Stomach (tissue), 9 donors: ENCODE results near the gene HVCN1. TPM values are rescaled to one million over a fixed set of nuclear protein-coding genes. Genes with fewer than 3 reads are reported as not detected.

Experiments used
- DNase-seq, 2 donors: peaks; one replicate each; pipeline versions ENCODE4 v3.0.0 to v3.0.0-alpha.2; 2013 to 2019
- H3K27ac ChIP-seq, 5 donors: fragments of 200-600 bp in 4 of 5; sonication (generic) in 4 of 5; one replicate each; pipeline ENCODE4 v1.5.1; 2013 to 2019; ENCODE audit warnings: mild to moderate bottlenecking in 1 of 5, moderate library complexity in 1 of 5
- H3K27me3 ChIP-seq, 3 donors: fragments of 200-600 bp; sonication (generic); one replicate each; pipeline ENCODE4 v1.5.1; 2017 to 2019; ENCODE audit warnings: mixed run types in 1 of 3
- H3K36me3 ChIP-seq, 4 donors: fragments of 200-600 bp; sonication (generic); 1 replicate in 3 of 4; 2 replicates in 1 of 4; pipeline ENCODE4 v1.5.1; 2016 to 2019
- H3K4me1 ChIP-seq, 4 donors: fragments of 200-600 bp; sonication (generic); one replicate each; pipeline ENCODE4 v1.5.1; 2016 to 2019
- H3K4me3 ChIP-seq, 4 donors: fragments of 200-600 bp; sonication (generic) in 3 of 4; one replicate each; pipeline ENCODE4 v1.5.1; 2016 to 2019; ENCODE audit warnings: mild to moderate bottlenecking in 1 of 4
- H3K9me3 ChIP-seq, 4 donors: fragments of 200-600 bp; sonication (generic); one replicate each; pipeline ENCODE4 v1.5.1; 2016 to 2019
- EP300 ChIP-seq: sonication (generic); formaldehyde crosslinking; IDR thresholded peaks from one replicate; pipeline ENCODE4 v1.6.1; 2017; ENCODE audit warnings: antibody characterized with exemption
- POLR2A ChIP-seq, 4 donors: fragments of 450-650 bp; IDR thresholded peaks; one replicate each; pipeline ENCODE4 v1.6.1; 2016; ENCODE audit warnings: antibody characterized with exemption in 4 of 4, control low read depth in 2 of 4, mild to moderate bottlenecking in 1 of 4, moderate library complexity in 1 of 4
- POLR2AphosphoS5 ChIP-seq, 3 donors: sonication (generic); formaldehyde crosslinking; IDR thresholded peaks; one replicate each; pipeline ENCODE4 v1.6.1; 2016; ENCODE audit warnings: antibody characterized with exemption in 3 of 3
- WGBS, 5 donors: extraction: QIAGEN DNeasy Blood & Tissue Kit in 3 of 5; methylation state at CpG; one replicate each; pipeline versions ENCODE4 v1.1.5 to v1.1.7; 2013 to 2018; 5-methylcytosine and 5-hydroxymethylcytosine counted together
- intact Hi-C: fragments of 100-400 bp; cut with DNase I; formaldehyde crosslinking; loops from one replicate; pipeline ENCODE4 v1.15.1; 2023; ENCODE audit warnings: low total_unique reads
- polyA plus RNA-seq, 3 donors: library from polyadenylated mRNA; stranded (reverse); fragments of 200-250 nt; gene quantifications; one replicate each; pipeline ENCODE4 v1.2.3, GENCODE V29; 2013
- total RNA-seq, 5 donors: library from RNA; depleted of rRNA; stranded (reverse); fragments of >200 nt; gene quantifications; one replicate each; pipeline versions ENCODE4 v1.1.0 to v1.2.3, GENCODE V29; 2014 to 2016
- TF ChIP-seq, protein P1 (sequence below), 7 experiments: fragments of 450-650 bp in 4 of 7; fragments of 200-600 bp in 3 of 7; sonication (generic) in 3 of 7; IDR thresholded peaks; one replicate each; pipeline ENCODE4 v1.5.1; 2016 to 2019; ENCODE audit warnings: antibody characterized with exemption in 7 of 7, control low read depth in 2 of 7, mild to moderate bottlenecking in 1 of 7
- donor health status: healthy with polysubstance abuse.
- donor health status: Bipolar disorder and iron deficiency.
- donor health status: healthy.

The HVCN1 gene
- total and polyA plus RNA-seq, 8 donors: 1.3 to 7.0 (median 4.8) TPM; not detected in 2

DNA sequence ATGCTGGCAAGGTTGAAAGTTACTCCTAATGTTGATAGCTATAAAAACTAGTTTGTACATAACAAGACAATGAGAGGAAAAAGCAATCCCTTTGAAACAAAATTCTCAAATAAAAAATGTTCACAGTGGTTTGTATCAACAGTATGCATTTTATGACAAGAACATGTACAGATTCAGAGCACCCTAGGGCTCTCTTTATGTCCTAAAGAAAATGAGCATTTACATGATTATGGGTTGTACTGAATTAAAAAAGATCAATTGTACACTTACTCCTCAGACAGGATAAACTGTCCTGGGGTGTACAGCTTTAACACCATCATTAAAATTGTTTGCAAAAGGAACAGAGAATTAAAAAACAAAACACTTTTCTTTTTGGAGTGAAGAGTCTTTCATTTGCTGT is 31.6 kb upstream of the HVCN1 start:
- intact Hi-C loops: no loop called here
- peaks cover 53 to 95% (median 92%) of the 10 kb centered on the region in 4 donors for H3K36me3 ChIP-seq
- no peak for TF ChIP-seq POLR2A (IDR thresholded peaks at IDR 0.05)
- TF ChIP-seq EP300: no peak
- TF ChIP-seq, protein P1, sequence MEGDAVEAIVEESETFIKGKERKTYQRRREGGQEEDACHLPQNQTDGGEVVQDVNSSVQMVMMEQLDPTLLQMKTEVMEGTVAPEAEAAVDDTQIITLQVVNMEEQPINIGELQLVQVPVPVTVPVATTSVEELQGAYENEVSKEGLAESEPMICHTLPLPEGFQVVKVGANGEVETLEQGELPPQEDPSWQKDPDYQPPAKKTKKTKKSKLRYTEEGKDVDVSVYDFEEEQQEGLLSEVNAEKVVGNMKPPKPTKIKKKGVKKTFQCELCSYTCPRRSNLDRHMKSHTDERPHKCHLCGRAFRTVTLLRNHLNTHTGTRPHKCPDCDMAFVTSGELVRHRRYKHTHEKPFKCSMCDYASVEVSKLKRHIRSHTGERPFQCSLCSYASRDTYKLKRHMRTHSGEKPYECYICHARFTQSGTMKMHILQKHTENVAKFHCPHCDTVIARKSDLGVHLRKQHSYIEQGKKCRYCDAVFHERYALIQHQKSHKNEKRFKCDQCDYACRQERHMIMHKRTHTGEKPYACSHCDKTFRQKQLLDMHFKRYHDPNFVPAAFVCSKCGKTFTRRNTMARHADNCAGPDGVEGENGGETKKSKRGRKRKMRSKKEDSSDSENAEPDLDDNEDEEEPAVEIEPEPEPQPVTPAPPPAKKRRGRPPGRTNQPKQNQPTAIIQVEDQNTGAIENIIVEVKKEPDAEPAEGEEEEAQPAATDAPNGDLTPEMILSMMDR (IDR thresholded peaks at IDR 0.05): no peak
- no peak for TF ChIP-seq POLR2AphosphoS5 (IDR thresholded peaks at IDR 0.05)
- no peaks in the 10 kb centered on the region for H3K9me3 ChIP-seq
- no peaks in the 10 kb centered on the region for H3K27me3 ChIP-seq
- H3K4me3 ChIP-seq: no peak overlapping the region
- H3K4me1 ChIP-seq: no peaks in the 10 kb centered on the region
- no peak overlapping the region for H3K27ac ChIP-seq
- DNase-seq: no peak

DNA sequence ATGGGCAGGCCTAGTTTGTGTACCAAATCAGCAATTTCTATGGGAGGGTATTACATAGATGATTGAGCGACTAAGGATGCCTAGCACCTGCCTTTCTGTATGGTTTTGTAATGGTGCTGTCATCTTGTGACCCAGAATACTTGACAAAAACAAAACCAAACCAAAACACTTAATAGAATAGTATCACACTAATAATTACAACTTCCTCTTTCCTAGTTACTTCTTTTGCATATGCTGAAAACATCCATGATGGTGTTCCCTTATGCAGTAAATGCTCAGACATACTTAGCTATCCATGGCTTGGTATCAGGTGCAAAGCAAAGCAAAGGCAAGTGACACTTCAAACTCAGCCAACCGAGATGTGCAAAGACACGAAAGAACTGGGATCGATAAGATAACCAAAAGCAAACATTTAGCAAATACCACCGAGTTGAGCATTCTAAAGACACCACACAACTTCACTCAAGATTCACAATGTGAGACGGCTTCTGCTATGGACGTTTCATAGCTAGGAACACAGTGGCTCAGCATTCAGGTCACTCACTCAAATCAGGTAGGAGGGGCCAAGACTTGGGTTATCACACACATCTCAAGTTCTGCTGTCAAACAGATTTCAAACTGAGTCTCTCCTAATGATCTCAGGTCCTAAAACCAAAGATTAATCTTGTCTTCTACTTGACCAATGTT is 29.4 kb upstream of the HVCN1 start:
- Histone ChIP-seq H3K27ac (no peak overlapping the region), H3K4me1 (no peaks in the 10 kb centered on the region), H3K36me3 (peaks cover 37 to 74% (median 70%) of the 10 kb centered on the region in 4 donors), H3K4me3 (no peak overlapping the region), H3K27me3 (no peaks in the 10 kb centered on the region), H3K9me3 (no peaks in the 10 kb centered on the region)
- intact Hi-C loops: no loop called here
- no peak for TF ChIP-seq POLR2AphosphoS5 (IDR thresholded peaks at IDR 0.05)
- TF ChIP-seq POLR2A (IDR thresholded peaks at IDR 0.05): no peak
- TF ChIP-seq, protein P1 (IDR thresholded peaks at IDR 0.05): no peak
- no peak for TF ChIP-seq EP300
- DNase-seq: no peak
- WGBS, 5 donors: 69 to 91% (median 76%) methylated on average over 7 of the region's 7 CpGs

- Histone ChIP-seq H3K4me3 (no peak overlapping the region), H3K27ac (no peak overlapping the region), H3K9me3 (no peaks in the 10 kb centered on the region), H3K27me3 (no peaks in the 10 kb centered on the region), H3K4me1 (no peaks in the 10 kb centered on the region), H3K36me3 (peaks cover 28 to 61% (median 57%) of the 10 kb centered on the region in 4 donors)
- no peak for DNase-seq
- no peak for TF ChIP-seq POLR2AphosphoS5 (IDR thresholded peaks at IDR 0.05)
- TF ChIP-seq POLR2A (IDR thresholded peaks at IDR 0.05): no peak
- TF ChIP-seq, protein P1 (IDR thresholded peaks at IDR 0.05): no peak
- TF ChIP-seq EP300: no peak
- intact Hi-C loops: no loop called here
- 91 to 100% (median 97%) methylated on average over 3 of the region's 3 CpGs for WGBS, 5 donors
Measured at GRCh38 chr12:110717037-110717436, 28.1 kb upstream of the HVCN1 start.

DNA sequence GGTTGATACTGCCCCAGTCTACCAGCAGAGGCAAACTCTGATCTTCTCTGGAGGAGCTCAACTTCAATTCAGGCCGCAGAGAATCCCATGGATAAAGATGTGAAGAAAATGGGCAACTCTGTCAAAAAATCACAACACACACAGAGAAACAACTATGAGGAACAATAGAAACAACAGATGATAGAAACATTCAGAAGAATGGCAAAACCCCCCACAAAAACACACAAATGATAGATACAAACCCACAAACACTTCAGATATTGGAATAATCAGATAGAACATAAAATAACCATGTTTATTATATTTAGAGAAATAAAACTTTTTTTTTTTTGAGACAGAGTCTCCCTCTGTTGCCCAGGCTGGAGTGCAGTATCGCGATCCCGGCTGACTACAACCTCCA is 20.0 kb upstream of the HVCN1 start:
- H3K27ac ChIP-seq: no peak overlapping the region
- no peak overlapping the region for H3K4me3 ChIP-seq
- no peaks in the 10 kb centered on the region for H3K9me3 ChIP-seq
- intact Hi-C loops: loop anchor here (10.0 kb wide), 1 partner anchor 116 kb away; no protein-coding TSS in a partner anchor
- no peak for DNase-seq
- TF ChIP-seq, protein P1 (IDR thresholded peaks at IDR 0.05): no peak
- TF ChIP-seq POLR2AphosphoS5 (IDR thresholded peaks at IDR 0.05) (no peak), EP300 (no peak), POLR2A (IDR thresholded peaks at IDR 0.05) (no peak)
- H3K27me3 ChIP-seq: no peaks in the 10 kb centered on the region
- 93 to 98% (median 96%) methylated on average over 4 of the region's 4 CpGs for WGBS, 5 donors
- H3K4me1 ChIP-seq: no peaks in the 10 kb centered on the region
- H3K36me3 ChIP-seq: peaks cover 0 to 9% (median 0%) of the 10 kb centered on the region in 4 donors
